ENCODE measurements around the gene GRXCR2. TPM values are rescaled to one million over a fixed set of nuclear protein-coding genes. Genes with fewer than 3 reads are reported as not detected.

GRXCR2 gene
- total RNA-seq, 1 experiment from 2014 or later = not detected

Other genes with a start within 250 kb of the GRXCR2 start
- gene PRELID2, start 37.7 kb downstream of the GRXCR2 start, total RNA-seq (2014; rRNA removed; shearing (Covaris generic)) = 17.8 and 32.9 TPM in 2 replicates
- 11.1 and 14.6 TPM in 2 replicates for gene SH3RF2, start 63.6 kb upstream of the GRXCR2 start, total RNA-seq (2014; rRNA removed; shearing (Covaris generic))
- not detected in 2 replicates for gene PLAC8L1, start 232.6 kb upstream of the GRXCR2 start, total RNA-seq (2014; rRNA removed; shearing (Covaris generic))

All from G401 (cell line).